BJ (cell line): Measurements from ENCODE around the gene MRPL54. TPM values are rescaled to one million over a fixed set of nuclear protein-coding genes. Genes with fewer than 3 reads are reported as not detected.

Experiments used
- CTCF ChIA-PET: fragments of 350-600 bp; formaldehyde crosslinking; extraction: SDS; loops from one replicate; lab custom pipeline; 2021; ENCODE audit warnings: antibody characterized with exemption, inconsistent platforms; lab: Yijun Ruan, JAX
- POLR2A ChIA-PET: fragments of 300-600 bp; sonication (Branson Sonifier 250); formaldehyde crosslinking; extraction: SDS; loops from one replicate; lab custom pipeline; 2021; ENCODE audit warnings: antibody characterized with exemption; lab: Charles Lee
- DNase-seq: peaks from one replicate; pipeline ENCODE4 v3.0.0-alpha.2; 2011; ENCODE audit warnings: low read depth
- H3K27me3 ChIP-seq: 2 replicates; pipeline ENCODE4 v1.6.0; 2011; ENCODE audit warnings: low read length; ENCODE audit not compliant: control insufficient read depth, insufficient read depth
- H3K36me3 ChIP-seq: 2 replicates; pipeline ENCODE4 v1.5.1; 2011; ENCODE audit warnings: low read length; ENCODE audit not compliant: control insufficient read depth, insufficient read depth
- H3K4me3 ChIP-seq: 2 replicates; pipeline ENCODE4 v1.5.1; 2011; ENCODE audit warnings: low read depth, mild to moderate bottlenecking, control low read depth, low read length
- polyA plus RNA-seq: library from polyadenylated mRNA; depleted of rRNA; stranded (reverse); fragments of >200 nt; gene quantifications from 2 replicates; pipeline ENCODE4 v1.2.3, GENCODE V29; 2011
- TF ChIP-seq, protein P1 (sequence below): IDR thresholded peaks from 2 replicates; pipeline ENCODE4 v1.5.1; 2011; ENCODE audit warnings: low read depth, mild to moderate bottlenecking, control low read depth, inconsistent platforms, low read length, moderate library complexity; ENCODE audit not compliant: insufficient read depth

MRPL54 gene
- polyA plus RNA-seq, 1 experiment: 77.7 TPM

DNA sequence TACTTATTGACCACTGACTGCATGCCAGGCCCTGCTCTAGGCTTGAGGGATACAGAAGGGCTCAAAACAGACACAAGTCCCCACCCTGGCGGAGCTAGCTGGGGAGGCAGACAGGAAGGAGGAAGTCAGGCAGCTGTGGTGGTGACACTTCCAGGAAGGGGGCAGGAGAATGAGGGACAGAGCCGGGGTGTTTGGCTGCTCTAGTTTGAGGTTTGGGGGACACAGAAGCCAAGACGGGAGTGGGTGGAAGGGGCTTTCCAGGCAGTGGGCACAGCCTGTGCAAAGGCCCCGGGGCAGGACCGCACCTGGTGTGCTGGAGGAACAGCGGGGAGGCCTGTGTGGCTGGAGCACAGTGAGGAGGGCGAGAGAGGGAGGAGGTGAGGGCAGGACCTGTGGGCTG is 4.0 kb downstream of the MRPL54 start:
- DNase-seq: no peak
- CTCF ChIA-PET: no interaction called here
- H3K27me3 ChIP-seq: no peaks in the 10 kb centered on the region
- TF ChIP-seq, protein P1, sequence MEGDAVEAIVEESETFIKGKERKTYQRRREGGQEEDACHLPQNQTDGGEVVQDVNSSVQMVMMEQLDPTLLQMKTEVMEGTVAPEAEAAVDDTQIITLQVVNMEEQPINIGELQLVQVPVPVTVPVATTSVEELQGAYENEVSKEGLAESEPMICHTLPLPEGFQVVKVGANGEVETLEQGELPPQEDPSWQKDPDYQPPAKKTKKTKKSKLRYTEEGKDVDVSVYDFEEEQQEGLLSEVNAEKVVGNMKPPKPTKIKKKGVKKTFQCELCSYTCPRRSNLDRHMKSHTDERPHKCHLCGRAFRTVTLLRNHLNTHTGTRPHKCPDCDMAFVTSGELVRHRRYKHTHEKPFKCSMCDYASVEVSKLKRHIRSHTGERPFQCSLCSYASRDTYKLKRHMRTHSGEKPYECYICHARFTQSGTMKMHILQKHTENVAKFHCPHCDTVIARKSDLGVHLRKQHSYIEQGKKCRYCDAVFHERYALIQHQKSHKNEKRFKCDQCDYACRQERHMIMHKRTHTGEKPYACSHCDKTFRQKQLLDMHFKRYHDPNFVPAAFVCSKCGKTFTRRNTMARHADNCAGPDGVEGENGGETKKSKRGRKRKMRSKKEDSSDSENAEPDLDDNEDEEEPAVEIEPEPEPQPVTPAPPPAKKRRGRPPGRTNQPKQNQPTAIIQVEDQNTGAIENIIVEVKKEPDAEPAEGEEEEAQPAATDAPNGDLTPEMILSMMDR: no peak
- H3K36me3 ChIP-seq: peaks cover 7% of the 10 kb centered on the region
- H3K4me3 ChIP-seq: no peak overlapping the region
- POLR2A ChIA-PET: no interaction called here

DNA sequence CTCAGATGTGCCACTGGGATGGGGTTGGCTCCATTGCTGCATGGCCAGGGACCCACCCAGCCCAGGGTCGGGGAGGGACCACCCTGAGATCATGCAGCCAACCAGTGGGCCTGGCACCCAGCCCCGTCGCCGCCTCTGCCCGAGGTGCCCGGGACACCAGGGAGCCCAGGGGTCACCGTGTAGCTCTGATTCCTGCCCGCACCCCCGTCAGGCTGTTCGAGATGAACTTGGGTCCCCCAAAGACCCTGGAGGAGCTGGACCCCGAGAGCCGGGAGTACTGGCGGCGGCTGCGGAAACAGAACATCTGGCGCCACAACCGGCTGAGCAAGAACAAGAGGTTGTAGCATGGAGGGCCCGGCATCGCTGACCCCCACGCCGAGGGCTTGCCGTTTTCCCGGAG is 4.6 kb downstream of the MRPL54 start:
- ChIA-PET POLR2A (no interaction called here), CTCF (no interaction called here)
- Histone ChIP-seq H3K4me3 (no peak overlapping the region), H3K27me3 (no peaks in the 10 kb centered on the region), H3K36me3 (peaks cover 7% of the 10 kb centered on the region)
- TF ChIP-seq, protein P1: no peak
- DNase-seq: no peak

DNA sequence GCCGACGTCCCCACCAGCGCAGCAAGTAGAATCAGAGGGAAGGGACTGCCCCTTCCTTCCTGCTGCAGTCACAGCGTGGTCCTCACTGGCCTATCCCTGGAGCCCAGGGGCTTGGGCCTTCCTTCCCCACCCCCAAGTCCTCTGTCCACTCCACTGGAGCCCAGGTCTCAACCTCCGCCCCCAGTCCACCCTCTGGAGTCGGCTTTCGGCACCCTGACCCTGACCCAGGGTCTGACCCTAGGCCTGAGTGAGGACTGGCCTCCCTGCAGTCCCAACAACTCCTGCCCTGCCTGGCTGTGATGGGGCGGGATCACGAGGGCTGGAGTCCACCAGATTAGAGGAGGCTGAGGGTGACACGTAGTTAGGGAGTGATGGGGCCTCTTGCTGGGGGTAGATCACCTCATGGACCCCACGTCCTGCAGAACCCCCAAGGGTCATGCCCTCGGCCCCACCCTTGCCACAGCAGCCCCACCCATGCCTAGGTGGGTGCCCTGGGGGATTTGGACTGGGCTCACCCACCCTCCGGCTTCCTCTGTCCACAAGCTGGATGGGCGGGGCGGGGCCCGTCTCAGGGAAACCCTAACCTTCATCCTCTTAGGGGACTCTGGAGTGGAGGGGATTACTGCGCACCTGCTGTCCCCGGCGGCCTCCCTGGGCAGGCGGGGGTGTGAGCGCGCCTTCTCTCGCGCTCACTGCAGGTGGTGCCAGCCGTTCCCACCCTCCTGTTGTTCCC is 5.7 kb downstream of the MRPL54 start:
- DNase-seq: no peak
- CTCF ChIA-PET: no interaction called here
- TF ChIP-seq, protein P1: no peak
- POLR2A ChIA-PET: no interaction called here
- H3K4me3 ChIP-seq: no peak overlapping the region
- peaks cover 7% of the 10 kb centered on the region for H3K36me3 ChIP-seq
- H3K27me3 ChIP-seq: no peaks in the 10 kb centered on the region

DNA sequence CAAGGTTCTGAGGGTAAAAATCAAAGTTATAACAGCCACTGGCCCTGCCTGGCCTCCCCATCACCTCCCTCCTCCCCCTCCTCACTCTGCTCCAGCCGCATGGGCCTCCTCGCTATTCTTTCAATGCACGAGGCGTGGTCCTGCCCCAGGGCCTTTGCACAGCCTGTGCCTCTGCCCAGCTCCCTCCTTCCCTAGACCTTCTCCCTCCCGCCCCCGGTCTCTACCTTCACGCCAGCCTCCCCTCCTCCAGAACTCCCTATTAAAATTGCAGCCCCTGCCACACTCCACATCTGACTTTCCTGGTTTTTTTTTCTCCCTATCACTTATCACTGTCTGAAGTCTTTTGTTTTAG is 6.2 kb downstream of the MRPL54 start:
- CTCF ChIA-PET: no interaction called here
- Histone ChIP-seq H3K4me3 (no peak overlapping the region), H3K27me3 (no peaks in the 10 kb centered on the region), H3K36me3 (peaks cover 7% of the 10 kb centered on the region)
- POLR2A ChIA-PET: no interaction called here
- no peak for DNase-seq
- TF ChIP-seq, protein P1: no peak

DNA sequence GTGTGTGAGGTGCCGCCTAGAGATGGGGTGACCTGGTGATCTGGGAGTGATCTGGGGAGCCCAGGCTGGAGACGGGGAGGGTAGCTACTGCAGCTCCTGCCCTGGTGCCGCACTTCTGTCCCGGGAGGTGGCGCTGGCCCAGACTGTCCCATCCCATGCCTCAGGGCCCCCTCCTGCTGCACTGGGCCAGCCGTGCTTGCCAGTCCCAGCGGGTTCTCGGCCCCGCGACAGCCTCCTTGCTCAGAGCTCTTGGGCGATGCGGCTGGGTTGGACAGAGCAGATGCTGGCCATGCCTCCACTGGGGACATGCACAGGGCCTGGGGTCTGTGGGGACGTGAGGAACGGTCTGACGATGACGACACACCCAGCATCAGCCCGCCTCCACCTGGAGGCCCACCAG is 7.0 kb downstream of the MRPL54 start:
- H3K4me3 ChIP-seq: no peak overlapping the region
- TF ChIP-seq, protein P1: no peak
- H3K27me3 ChIP-seq: no peaks in the 10 kb centered on the region
- ChIA-PET POLR2A (no interaction called here), CTCF (interaction anchor here (0.6 kb wide), 1 partner anchor 423 kb away, joined by 3 read pairs; no protein-coding TSS in a partner anchor)
- peaks cover 7% of the 10 kb centered on the region for H3K36me3 ChIP-seq
- DNase-seq: no peak
